Astrocyte (in vitro differentiated cells and primary cell): ENCODE measurements around the gene FRRS1. TPM values are rescaled to one million over a fixed set of nuclear protein-coding genes. Genes with fewer than 3 reads are reported as not detected.
"Not testable (repeated sequence)": the region's sequence is repeated elsewhere in the genome, so short reads cannot be mapped to it uniquely, and the experiment has no call there.

Experiments
- DNase-seq: peaks from one replicate; pipeline ENCODE4 v3.0.0-alpha.2; 2010; ENCODE audit warnings: low read depth
- FAIRE-seq: peaks from 2 replicates; lab custom pipeline; 2011; peaks lifted over from hg19 to GRCh38; lab: Jason Lieb, UNC
- H2AFZ ChIP-seq: 2 replicates; pipeline ENCODE4 v1.6.0; 2012; ENCODE audit warnings: low read depth, low read length, inconsistent platforms
- H3K27ac ChIP-seq: 2 replicates; pipeline ENCODE4 v1.5.1; 2011; ENCODE audit warnings: low read depth, low read length, inconsistent platforms
- H3K27me3 ChIP-seq: 2 replicates; pipeline ENCODE4 v1.6.0; 2011; ENCODE audit warnings: low read length, inconsistent platforms; ENCODE audit not compliant: insufficient read depth
- H3K36me3 ChIP-seq: 2 replicates; pipeline ENCODE4 v1.5.1; 2011; ENCODE audit warnings: low read length, inconsistent platforms; ENCODE audit not compliant: insufficient read depth
- H3K4me1 ChIP-seq: 2 replicates; pipeline ENCODE4 v1.5.1; 2011; ENCODE audit warnings: low read length, inconsistent platforms; ENCODE audit not compliant: insufficient read depth
- H3K4me2 ChIP-seq: 2 replicates; pipeline ENCODE4 v1.6.0; 2012; ENCODE audit warnings: low read length, inconsistent platforms
- H3K4me3 ChIP-seq: 2 replicates; pipeline ENCODE4 v1.5.1; 2011; ENCODE audit warnings: low read depth, mild to moderate bottlenecking, low read length, inconsistent platforms; ENCODE audit not compliant: insufficient read depth
- H3K79me2 ChIP-seq: 2 replicates; pipeline ENCODE4 v1.6.0; 2012; ENCODE audit warnings: mild to moderate bottlenecking, low read length, inconsistent platforms; ENCODE audit not compliant: insufficient read depth
- H3K9ac ChIP-seq: 2 replicates; pipeline ENCODE4 v1.6.0; 2012; ENCODE audit warnings: mild to moderate bottlenecking, low read length, inconsistent platforms
- H3K9me3 ChIP-seq: 2 replicates; pipeline ENCODE4 v1.5.1; 2012; ENCODE audit warnings: low read depth, mild to moderate bottlenecking, low read length, inconsistent platforms; ENCODE audit not compliant: insufficient read depth
- H4K20me1 ChIP-seq: 2 replicates; pipeline ENCODE4 v1.6.0; 2012; ENCODE audit warnings: low read length, inconsistent platforms; ENCODE audit not compliant: insufficient read depth
- H3K27ac Mint-ChIP-seq: one replicate; pipeline ENCODE4 v1.8.0; 2021; ENCODE audit warnings: mild to moderate bottlenecking, mixed read lengths; ENCODE audit not compliant: unreplicated experiment
- H3K27me3 Mint-ChIP-seq: one replicate; pipeline ENCODE4 v1.8.0; 2021; ENCODE audit warnings: low read depth, mixed read lengths; ENCODE audit not compliant: unreplicated experiment
- H3K36me3 Mint-ChIP-seq: one replicate; pipeline ENCODE4 v1.8.0; 2021; ENCODE audit warnings: low read depth, mixed read lengths; ENCODE audit not compliant: unreplicated experiment
- H3K4me1 Mint-ChIP-seq: one replicate; pipeline ENCODE4 v1.8.0; 2021; ENCODE audit warnings: low read depth, mixed read lengths; ENCODE audit not compliant: unreplicated experiment
- H3K4me3 Mint-ChIP-seq: one replicate; pipeline ENCODE4 v1.8.0; 2021; ENCODE audit warnings: mild to moderate bottlenecking, moderate library complexity, mixed read lengths; ENCODE audit not compliant: unreplicated experiment
- H3K9me3 Mint-ChIP-seq: one replicate; pipeline ENCODE4 v1.8.0; 2021; ENCODE audit warnings: mild to moderate bottlenecking, mixed read lengths; ENCODE audit not compliant: unreplicated experiment
- EZH2 ChIP-seq: IDR thresholded peaks from 2 replicates; pipeline ENCODE4 v1.6.1; 2012; ENCODE audit warnings: mild to moderate bottlenecking, low read length, inconsistent platforms; ENCODE audit not compliant: insufficient read depth
- total RNA-seq: library from RNA; stranded (reverse); gene quantifications from 2 replicates; pipeline ENCODE4 v1.2.1, GENCODE V29; 2021
- TF ChIP-seq, protein P1 (sequence below): IDR thresholded peaks from 2 replicates; pipeline ENCODE4 v1.5.1; 2011; ENCODE audit warnings: low read depth, mild to moderate bottlenecking, inconsistent platforms, low read length, moderate library complexity; ENCODE audit not compliant: insufficient read depth

Gene FRRS1
- total RNA-seq, 1 donor from 2014 or later = 4.5 TPM

DNA sequence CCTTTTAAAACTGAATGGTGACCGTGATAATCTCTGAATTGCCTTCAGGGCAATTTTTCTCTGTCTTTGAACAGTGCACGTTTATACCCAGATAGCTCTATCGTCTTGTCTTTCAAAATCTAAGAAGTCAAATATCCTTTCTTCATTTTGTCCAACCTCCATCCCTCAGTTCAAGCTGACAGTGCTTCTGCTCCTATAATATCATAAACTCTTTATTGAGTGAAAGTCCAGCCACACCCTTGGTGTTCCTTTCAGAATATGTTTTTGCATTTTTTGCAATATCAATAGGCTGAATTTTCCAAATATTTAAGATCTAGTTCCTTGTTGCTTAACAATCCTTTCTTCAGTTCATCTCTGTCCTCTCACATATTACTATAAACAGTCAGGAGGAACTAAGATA, 35.1 kb upstream of the FRRS1 start:
- no peak overlapping the region for H3K4me3 ChIP-seq
- H3K27ac ChIP-seq = no peak overlapping the region
- Mint-ChIP-seq H3K27ac (no peak overlapping the region), H3K4me1 (no peaks in the 10 kb centered on the region), H3K27me3 (peaks cover 11% of the 10 kb centered on the region), H3K9me3 (peaks cover 7% of the 10 kb centered on the region), H3K36me3 (no peaks in the 10 kb centered on the region), H3K4me3 (no peak overlapping the region)
- no peak for FAIRE-seq
- DNase-seq = no peak
- H3K36me3 ChIP-seq = no peaks in the 10 kb centered on the region
- no peak overlapping the region for H3K9ac ChIP-seq
- H3K9me3 ChIP-seq = no peaks in the 10 kb centered on the region
- no peak overlapping the region for H2AFZ ChIP-seq
- no peak overlapping the region for H3K4me2 ChIP-seq
- peaks cover 8% of the 10 kb centered on the region for H3K27me3 ChIP-seq
- TF ChIP-seq, protein P1, sequence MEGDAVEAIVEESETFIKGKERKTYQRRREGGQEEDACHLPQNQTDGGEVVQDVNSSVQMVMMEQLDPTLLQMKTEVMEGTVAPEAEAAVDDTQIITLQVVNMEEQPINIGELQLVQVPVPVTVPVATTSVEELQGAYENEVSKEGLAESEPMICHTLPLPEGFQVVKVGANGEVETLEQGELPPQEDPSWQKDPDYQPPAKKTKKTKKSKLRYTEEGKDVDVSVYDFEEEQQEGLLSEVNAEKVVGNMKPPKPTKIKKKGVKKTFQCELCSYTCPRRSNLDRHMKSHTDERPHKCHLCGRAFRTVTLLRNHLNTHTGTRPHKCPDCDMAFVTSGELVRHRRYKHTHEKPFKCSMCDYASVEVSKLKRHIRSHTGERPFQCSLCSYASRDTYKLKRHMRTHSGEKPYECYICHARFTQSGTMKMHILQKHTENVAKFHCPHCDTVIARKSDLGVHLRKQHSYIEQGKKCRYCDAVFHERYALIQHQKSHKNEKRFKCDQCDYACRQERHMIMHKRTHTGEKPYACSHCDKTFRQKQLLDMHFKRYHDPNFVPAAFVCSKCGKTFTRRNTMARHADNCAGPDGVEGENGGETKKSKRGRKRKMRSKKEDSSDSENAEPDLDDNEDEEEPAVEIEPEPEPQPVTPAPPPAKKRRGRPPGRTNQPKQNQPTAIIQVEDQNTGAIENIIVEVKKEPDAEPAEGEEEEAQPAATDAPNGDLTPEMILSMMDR = no peak
- no peak for TF ChIP-seq EZH2
- H4K20me1 ChIP-seq = no peaks in the 10 kb centered on the region
- no peaks in the 10 kb centered on the region for H3K79me2 ChIP-seq
- H3K4me1 ChIP-seq = no peaks in the 10 kb centered on the region

DNA sequence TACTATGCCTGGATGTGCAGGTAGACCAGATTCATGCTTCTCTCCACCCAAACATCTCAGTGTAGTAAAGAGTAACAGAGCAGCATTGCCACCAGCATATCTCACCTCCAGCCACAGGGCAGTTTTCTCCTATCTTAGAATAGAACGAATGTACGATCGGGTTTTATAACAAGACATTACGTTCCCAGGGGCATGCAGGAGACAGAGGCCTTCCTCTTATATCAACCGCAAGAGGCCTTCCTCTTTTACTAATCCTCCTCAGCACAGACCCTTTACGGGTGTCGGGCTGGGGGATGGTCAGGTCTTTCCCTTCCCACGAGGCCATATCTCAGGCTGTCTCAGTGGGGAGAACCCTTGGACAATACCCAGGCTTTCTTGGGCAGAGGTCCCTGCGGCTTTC, 27.4 kb upstream of the FRRS1 start:
- not testable (repeated sequence) for H3K36me3 Mint-ChIP-seq, DNase-seq, H3K27ac ChIP-seq, H3K4me2 ChIP-seq, H3K36me3 ChIP-seq, H3K27me3 ChIP-seq, H3K4me3 ChIP-seq, H3K4me1 ChIP-seq, H3K9me3 ChIP-seq, H3K27me3 Mint-ChIP-seq, H3K79me2 ChIP-seq, H3K27ac Mint-ChIP-seq, H2AFZ ChIP-seq, H3K4me3 Mint-ChIP-seq, H3K4me1 Mint-ChIP-seq, H3K9me3 Mint-ChIP-seq, H4K20me1 ChIP-seq, FAIRE-seq, H3K9ac ChIP-seq

DNA sequence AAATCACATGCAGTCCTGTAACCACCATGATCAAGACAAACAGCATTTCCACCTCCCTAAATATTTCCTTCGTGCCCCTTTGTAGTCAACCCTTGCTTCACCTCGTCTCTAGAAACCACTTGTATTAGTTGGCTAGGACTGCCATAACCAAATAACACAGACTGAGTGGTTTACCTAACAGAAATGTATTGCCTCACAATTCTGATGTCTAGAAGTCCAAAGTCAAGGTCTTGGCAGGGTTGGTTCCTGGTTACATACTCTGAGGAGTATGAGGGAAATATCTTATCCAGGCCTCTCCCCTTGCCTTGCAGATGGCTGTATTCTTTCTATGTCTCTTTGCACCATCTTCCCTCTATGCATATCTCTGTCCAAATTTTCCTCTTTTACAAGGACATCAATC, 23.3 kb upstream of the FRRS1 start:
- peaks cover 4% of the 10 kb centered on the region for H3K9me3 Mint-ChIP-seq
- H3K4me3 Mint-ChIP-seq = no peak overlapping the region
- no peaks in the 10 kb centered on the region for H3K36me3 ChIP-seq
- no peak overlapping the region for H2AFZ ChIP-seq
- H3K36me3 Mint-ChIP-seq = no peaks in the 10 kb centered on the region
- DNase-seq (no peak), FAIRE-seq (no peak)
- no peak overlapping the region for H3K4me3 ChIP-seq
- no peaks in the 10 kb centered on the region for H3K9me3 ChIP-seq
- H3K79me2 ChIP-seq = no peaks in the 10 kb centered on the region
- no peak overlapping the region for H3K4me2 ChIP-seq
- TF ChIP-seq, protein P1 = no peak
- no peak for TF ChIP-seq EZH2
- no peaks in the 10 kb centered on the region for H3K4me1 Mint-ChIP-seq
- H3K27me3 ChIP-seq = peaks cover 3% of the 10 kb centered on the region
- H3K27ac ChIP-seq = no peak overlapping the region
- no peak overlapping the region for H3K9ac ChIP-seq
- no peaks in the 10 kb centered on the region for H4K20me1 ChIP-seq
- no peaks in the 10 kb centered on the region for H3K27me3 Mint-ChIP-seq
- no peak overlapping the region for H3K27ac Mint-ChIP-seq
- H3K4me1 ChIP-seq = no peaks in the 10 kb centered on the region
